ENCODE data around the gene CCDC117. TPM values are rescaled to one million over a fixed set of nuclear protein-coding genes. Genes with fewer than 3 reads are reported as not detected.

The CCDC117 gene
- total RNA-seq, 2 experiments from 2014 or later: 25.5 to 26.2 TPM

- no peaks in the 10 kb centered on the region for H3K9me3 Mint-ChIP-seq
- no peak for TF ChIP-seq CTCF (IDR thresholded peaks at IDR 0.05)
- H3K27me3 Mint-ChIP-seq: no peaks in the 10 kb centered on the region
- DNase-seq (no peak), ATAC-seq (no peak)
- intact Hi-C loops (cut with micrococcal nuclease): no loop called here
- H3K4me1 Mint-ChIP-seq (ENCODE audit: low read depth): peaks cover 60% of the 10 kb centered on the region
- H3K36me3 Mint-ChIP-seq (ENCODE audit: low read depth): peaks cover 35% of the 10 kb centered on the region
- CTCF ChIA-PET: interaction anchor here (1.0 to 5.2 kb wide), 3 partner anchors 12 to 216 kb away, joined by 3 to 33 read pairs (median 4); no protein-coding TSS in a partner anchor
- POLR2A ChIA-PET: interaction anchor here (1.2 kb wide), 1 partner anchor 32 kb away, joined by 3 read pairs; no protein-coding TSS in a partner anchor
- no peak overlapping the region for H3K4me3 Mint-ChIP-seq
- no peak overlapping the region for H3K27ac Mint-ChIP-seq
Measured at GRCh38 chr22:28817064-28817463, 44.6 kb downstream of the CCDC117 start.

GRCh38 chr22:28817919-28818859 lies 45.7 kb downstream of the CCDC117 start:
- H3K4me1 Mint-ChIP-seq (ENCODE audit: low read depth): peaks cover 62% of the 10 kb centered on the region
- CTCF ChIA-PET: interaction anchor here (0.8 to 5.2 kb wide), 6 partner anchors 11 to 46 kb away, joined by 3 to 33 read pairs (median 4); partner anchors contain the start of genes CCDC117 and XBP1
- no peak for TF ChIP-seq CTCF (IDR thresholded peaks at IDR 0.05)
- POLR2A ChIA-PET: interaction anchor here (0.7 to 2.2 kb wide), 6 partner anchors 10 to 33 kb away, joined by 3 to 11 read pairs (median 4); partner anchors contain the start of gene XBP1
- H3K27me3 Mint-ChIP-seq: no peaks in the 10 kb centered on the region
- no peaks in the 10 kb centered on the region for H3K9me3 Mint-ChIP-seq
- H3K27ac Mint-ChIP-seq: no peak overlapping the region
- ATAC-seq (peak; percentile 27), DNase-seq (no peak)
- intact Hi-C loops (cut with micrococcal nuclease): no loop called here
- H3K36me3 Mint-ChIP-seq (ENCODE audit: low read depth): peaks cover 28% of the 10 kb centered on the region
- no peak overlapping the region for H3K4me3 Mint-ChIP-seq

- intact Hi-C loops (cut with micrococcal nuclease): no loop called here
- no peak overlapping the region for H3K4me3 Mint-ChIP-seq
- POLR2A ChIA-PET: interaction anchor here (1.3 to 2.2 kb wide), 2 partner anchors 20 to 25 kb away, joined by 3 to 11 read pairs; no protein-coding TSS in a partner anchor
Measured at GRCh38 chr22:28819253-28820096, 47.0 kb downstream of the CCDC117 start.

GRCh38 chr22:28820885-28821284 lies 48.4 kb downstream of the CCDC117 start:
- Mint-ChIP-seq H3K4me3 (no peak overlapping the region), H3K9me3 (no peaks in the 10 kb centered on the region), H3K4me1 (ENCODE audit: low read depth) (peaks cover 42% of the 10 kb centered on the region), H3K36me3 (ENCODE audit: low read depth) (peaks cover 7% of the 10 kb centered on the region), H3K27me3 (no peaks in the 10 kb centered on the region), H3K27ac (no peak overlapping the region)
- ChIA-PET CTCF (interaction anchor here (5.2 kb wide), 1 partner anchor 8 kb away, joined by 33 read pairs; no protein-coding TSS in a partner anchor), POLR2A (no interaction called here)
- no peak for DNase-seq
- TF ChIP-seq CTCF (IDR thresholded peaks at IDR 0.05): no peak
- intact Hi-C loops (cut with micrococcal nuclease): no loop called here
- ATAC-seq: no peak

More at GRCh38 chr22:28819253-28820096, 47.0 kb downstream of the CCDC117 start:
- peaks cover 53% of the 10 kb centered on the region for H3K4me1 Mint-ChIP-seq (ENCODE audit: low read depth)
- no peak for TF ChIP-seq CTCF (IDR thresholded peaks at IDR 0.05)
- CTCF ChIA-PET: interaction anchor here (0.8 to 5.2 kb wide), 5 partner anchors 10 to 219 kb away, joined by 3 to 33 read pairs (median 4); partner anchors contain the start of gene XBP1
- no peaks in the 10 kb centered on the region for H3K9me3 Mint-ChIP-seq
- H3K36me3 Mint-ChIP-seq (ENCODE audit: low read depth): peaks cover 17% of the 10 kb centered on the region
- ATAC-seq: no peak
- H3K27me3 Mint-ChIP-seq: no peaks in the 10 kb centered on the region
- no peak for DNase-seq
- no peak overlapping the region for H3K27ac Mint-ChIP-seq

Data from activated CD8-positive, alpha-beta T cell treated with anti-CD3 and anti-CD28 coated beads for 36 hours (primary cell).